MM.1S (cell line): ENCODE data around the gene GCNT1.

Experiments
- DNase-seq: peaks from one replicate; pipeline ENCODE4 v3.0.0-alpha.2; 2015
- H2AFZ ChIP-seq: fragments of 300-600 bp; sonication (generic); 2 replicates; pipeline ENCODE4 v1.6.0; 2016; ENCODE audit warnings: antibody characterized with exemption, low read length
- H3F3A ChIP-seq: fragments of 300-600 bp; sonication (generic); 2 replicates; pipeline ENCODE4 v1.6.1; 2016; ENCODE audit warnings: mild to moderate bottlenecking, antibody characterized with exemption, low read length, moderate library complexity, mixed read lengths; ENCODE audit not compliant: insufficient read depth
- H3K27ac ChIP-seq: fragments of 300-600 bp; sonication (generic); 2 replicates; pipeline ENCODE4 v1.5.1; 2016; ENCODE audit warnings: mild to moderate bottlenecking, low read length
- H3K27me3 ChIP-seq: fragments of 300-600 bp; sonication (generic); replicated peaks from 2 replicates; pipeline ENCODE4 v1.6.0; 2016; ENCODE audit warnings: low read length; ENCODE audit not compliant: insufficient read depth
- H3K36me3 ChIP-seq: fragments of 300-600 bp; sonication (generic); replicated peaks from 2 replicates; pipeline ENCODE4 v1.6.1; 2016; ENCODE audit warnings: mild to moderate bottlenecking, low read length, mixed read lengths; ENCODE audit not compliant: insufficient read depth
- H3K4me1 ChIP-seq: fragments of 300-600 bp; sonication (generic); 2 replicates; pipeline ENCODE4 v1.6.1; 2016; ENCODE audit warnings: low read length, mixed read lengths
- H3K4me2 ChIP-seq: fragments of 300-600 bp; sonication (generic); 2 replicates; pipeline ENCODE4 v1.6.0; 2016; ENCODE audit warnings: low read depth, low read length
- H3K4me3 ChIP-seq: fragments of 300-600 bp; sonication (generic); 2 replicates; pipeline ENCODE4 v1.5.1; 2016; ENCODE audit warnings: low read length, mixed read lengths
- H3K79me2 ChIP-seq: fragments of 300-600 bp; sonication (generic); 2 replicates; pipeline ENCODE4 v1.6.1; 2016; ENCODE audit warnings: mixed run types, low read length, mixed read lengths
- H3K9ac ChIP-seq: fragments of 300-600 bp; sonication (generic); 2 replicates; pipeline ENCODE4 v1.6.1; 2016; ENCODE audit warnings: low read length, mixed read lengths
- H3K9me2 ChIP-seq: fragments of 300-600 bp; sonication (generic); replicated peaks from 2 replicates; pipeline ENCODE4 v1.6.1; 2016; ENCODE audit warnings: mild to moderate bottlenecking, low read length, mixed read lengths; ENCODE audit not compliant: insufficient read depth
- H3K9me3 ChIP-seq: fragments of 300-600 bp; sonication (generic); replicated peaks from 2 replicates; pipeline ENCODE4 v1.6.1; 2016; ENCODE audit warnings: mild to moderate bottlenecking, low read length, mixed read lengths; ENCODE audit not compliant: insufficient read depth
- H4K20me1 ChIP-seq: fragments of 300-600 bp; sonication (generic); 2 replicates; pipeline ENCODE4 v1.6.1; 2016; ENCODE audit warnings: mild to moderate bottlenecking, low read length, moderate library complexity, mixed read lengths; ENCODE audit not compliant: insufficient read depth
- CTCF ChIP-seq: fragments of 300-600 bp; sonication (generic); IDR thresholded peaks from 2 replicates; pipeline ENCODE4 v1.5.1; 2016; ENCODE audit warnings: antibody characterized with exemption, low read length, mixed read lengths
- EZH2 ChIP-seq: fragments of 300-600 bp; sonication (generic); optimal IDR thresholded peaks from 2 replicates; pipeline ENCODE3; 2017; ENCODE audit warnings: low read depth, mild to moderate bottlenecking, antibody characterized with exemption, low read length, mixed read lengths
- EZH2phosphoT487 ChIP-seq: fragments of 300-600 bp; sonication (generic); IDR thresholded peaks from 2 replicates; pipeline ENCODE4 v1.6.1; 2018; ENCODE audit warnings: antibody characterized with exemption, low read length

The GCNT1 gene

GRCh38 chr9:76424491-76424890, 34.5 kb upstream of the GCNT1 start:
- no peak for TF ChIP-seq EZH2phosphoT487
- TF ChIP-seq EZH2: no peak
- H3K27ac ChIP-seq: no peak overlapping the region

GRCh38 chr9:76425677-76426453, 33.1 kb upstream of the GCNT1 start:
- Histone ChIP-seq H3K4me1 (no peaks in the 10 kb centered on the region), H3K27me3 (no peaks in the 10 kb centered on the region), H3K79me2 (no peaks in the 10 kb centered on the region), H2AFZ (no peak overlapping the region), H3K9ac (no peak overlapping the region), H4K20me1 (no peaks in the 10 kb centered on the region), H3K9me2 (no peaks in the 10 kb centered on the region), H3K27ac (no peak overlapping the region), H3K4me3 (no peak overlapping the region), H3K36me3 (no peaks in the 10 kb centered on the region), H3K4me2 (no peak overlapping the region), H3F3A (no peaks in the 10 kb centered on the region), H3K9me3 (no peaks in the 10 kb centered on the region)
- TF ChIP-seq EZH2phosphoT487: no peak
- TF ChIP-seq EZH2: no peak
- no peak for TF ChIP-seq CTCF
- DNase-seq: no peak

More at GRCh38 chr9:76424491-76424890, 34.5 kb upstream of the GCNT1 start:
- H4K20me1 ChIP-seq: no peaks in the 10 kb centered on the region
- H3K4me2 ChIP-seq: no peak overlapping the region
- H3K9me2 ChIP-seq: no peaks in the 10 kb centered on the region
- no peaks in the 10 kb centered on the region for H3K9me3 ChIP-seq
- no peak overlapping the region for H3K9ac ChIP-seq
- no peaks in the 10 kb centered on the region for H3K79me2 ChIP-seq
- H3K36me3 ChIP-seq: no peaks in the 10 kb centered on the region
- H2AFZ ChIP-seq: no peak overlapping the region
- DNase-seq: no peak
- no peaks in the 10 kb centered on the region for H3F3A ChIP-seq
- H3K4me3 ChIP-seq: no peak overlapping the region
- no peaks in the 10 kb centered on the region for H3K4me1 ChIP-seq
- no peaks in the 10 kb centered on the region for H3K27me3 ChIP-seq

GRCh38 chr9:76426807-76427419, 32.1 kb upstream of the GCNT1 start:
- no peaks in the 10 kb centered on the region for H3K4me1 ChIP-seq
- no peak for DNase-seq
- H3K36me3 ChIP-seq: no peaks in the 10 kb centered on the region
- TF ChIP-seq EZH2phosphoT487 (no peak), EZH2 (no peak), CTCF (no peak)
- H3K4me2 ChIP-seq: no peak overlapping the region
- no peaks in the 10 kb centered on the region for H3K9me2 ChIP-seq
- no peak overlapping the region for H3K4me3 ChIP-seq
- no peaks in the 10 kb centered on the region for H4K20me1 ChIP-seq
- no peak overlapping the region for H3K27ac ChIP-seq
- no peak overlapping the region for H2AFZ ChIP-seq
- H3K9me3 ChIP-seq: no peaks in the 10 kb centered on the region
- no peaks in the 10 kb centered on the region for H3F3A ChIP-seq
- no peak overlapping the region for H3K9ac ChIP-seq
- H3K79me2 ChIP-seq: no peaks in the 10 kb centered on the region
- H3K27me3 ChIP-seq: no peaks in the 10 kb centered on the region

- Histone ChIP-seq H4K20me1 (no peaks in the 10 kb centered on the region), H3K27me3 (no peaks in the 10 kb centered on the region), H2AFZ (no peak overlapping the region), H3K4me2 (no peak overlapping the region), H3K27ac (no peak overlapping the region), H3F3A (no peaks in the 10 kb centered on the region), H3K9ac (no peak overlapping the region), H3K4me1 (no peaks in the 10 kb centered on the region), H3K4me3 (no peak overlapping the region), H3K36me3 (no peaks in the 10 kb centered on the region), H3K79me2 (no peaks in the 10 kb centered on the region), H3K9me3 (no peaks in the 10 kb centered on the region), H3K9me2 (no peaks in the 10 kb centered on the region)
- no peak for DNase-seq
- TF ChIP-seq EZH2phosphoT487 (no peak), EZH2 (no peak), CTCF (no peak)
These were observed 27.4 kb upstream of the GCNT1 start for GRCh38 chr9:76431601-76432000.
